ENCODE measurements around the gene ZNF444. TPM values are rescaled to one million over a fixed set of nuclear protein-coding genes. Genes with fewer than 3 reads are reported as not detected.

ZNF444 gene
- polyA plus RNA-seq, 3 donors = 2.7 to 6.9 (median 3.5) TPM

DNA sequence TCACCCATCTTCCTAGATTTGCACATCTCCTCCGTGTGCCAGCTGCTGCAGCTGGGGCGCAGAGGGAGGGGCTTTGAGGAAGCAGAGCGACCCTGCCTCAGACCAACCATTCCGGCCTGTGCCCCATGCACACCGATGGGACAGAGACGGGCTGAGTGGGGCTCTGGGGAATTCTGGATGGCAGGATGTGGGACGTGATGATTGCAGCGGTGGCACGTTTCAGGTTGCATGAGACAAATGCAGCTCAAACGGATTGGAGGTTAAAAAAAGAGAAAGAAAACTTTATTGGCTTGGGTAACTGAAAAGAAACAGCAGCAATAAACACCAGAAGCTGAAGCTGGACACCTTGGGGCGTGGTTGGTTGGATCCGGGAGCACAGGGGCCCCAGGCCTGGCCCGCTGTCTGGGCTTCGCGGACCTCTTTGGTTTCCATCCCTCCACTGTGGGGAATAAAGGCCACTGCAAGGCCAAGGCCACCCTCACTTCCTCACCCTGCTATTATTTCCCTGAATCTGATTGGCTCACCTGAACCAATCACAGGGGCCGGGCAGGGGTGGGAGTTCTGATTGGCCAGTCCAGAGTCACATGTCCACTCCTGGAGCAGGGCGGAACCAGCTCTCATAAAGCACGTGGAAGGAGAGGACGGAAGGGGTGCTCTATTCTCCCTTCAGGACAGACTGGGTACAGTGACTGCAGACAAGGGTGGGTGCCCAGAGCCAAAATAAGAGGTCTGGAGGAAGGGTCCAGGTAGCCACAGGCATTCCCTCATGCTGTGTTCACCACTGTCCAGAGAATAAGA lies 13.9 kb upstream of the ZNF444 start:
- H3K9me3 ChIP-seq (replicated peaks in 1 of 2; ENCODE audit: control insufficient read depth in 1 of 2, insufficient read depth in 1 of 2, low read length in 2 of 2) = no peaks in the 10 kb centered on the region
- intact Hi-C loops (cut with micrococcal nuclease) = no loop called here

DNA sequence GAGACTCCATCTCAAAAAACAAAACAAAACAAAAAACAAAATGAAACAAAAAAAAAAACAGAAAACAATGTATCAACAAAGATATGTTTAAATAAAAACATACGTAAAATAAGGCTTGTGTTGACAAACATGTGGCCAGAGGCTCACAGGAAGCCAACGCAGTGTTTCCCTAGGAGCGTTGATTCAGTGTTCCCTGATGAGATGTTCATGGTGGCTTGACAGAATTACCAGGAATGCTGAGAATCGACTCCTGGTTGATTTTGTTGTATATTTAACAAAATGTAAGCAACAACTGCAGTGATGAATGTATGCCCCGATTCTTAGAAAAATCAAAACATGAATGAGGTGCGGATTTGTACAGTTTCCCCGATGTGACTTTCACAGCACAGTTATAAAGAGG lies 11.1 kb upstream of the ZNF444 start:
- no peaks in the 10 kb centered on the region for H3K36me3 Mint-ChIP-seq
- no peaks in the 10 kb centered on the region for H3K27me3 ChIP-seq (ENCODE audit: control insufficient read depth in 2 of 2, insufficient read depth in 2 of 2, low read length in 2 of 2)
- peaks cover 0 to 2% (median 0%) of the 10 kb centered on the region in 7 donors for H3K9me3 Mint-ChIP-seq

More for the DNA sequence above, 13.9 kb upstream of the ZNF444 start:
- Histone ChIP-seq H3K27me3 (ENCODE audit: control insufficient read depth in 2 of 2, insufficient read depth in 2 of 2, low read length in 2 of 2) (no peaks in the 10 kb centered on the region), H3K79me2 (ENCODE audit: insufficient read depth, low read length) (no peaks in the 10 kb centered on the region), H4K20me1 (ENCODE audit: insufficient read depth, low read length) (no peaks in the 10 kb centered on the region), H3K4me1 (ENCODE audit: control insufficient read depth in 1 of 2, insufficient read depth in 2 of 2, low read length in 2 of 2) (no peaks in the 10 kb centered on the region), H2AFZ (ENCODE audit: insufficient read depth, low read depth, low read length, poor library complexity, severe bottlenecking) (no peak overlapping the region), H3K4me2 (replicated peaks; ENCODE audit: extremely low read depth, low read length, poor library complexity, severe bottlenecking) (no peak overlapping the region), H3K4me3 (replicated peaks in 1 of 3; ENCODE audit: low read depth in 2 of 3, low read length in 3 of 3) (no peak overlapping the region), H3K27ac (ENCODE audit: low read depth in 1 of 2, low read length in 2 of 2) (no peak overlapping the region), H3K36me3 (replicated peaks in 1 of 2; ENCODE audit: control insufficient read depth in 1 of 2, insufficient read depth in 2 of 2, low read length in 2 of 2) (no peaks in the 10 kb centered on the region), H3K9ac (ENCODE audit: insufficient read depth, low read length, poor library complexity, severe bottlenecking) (no peak overlapping the region)
- Mint-ChIP-seq H3K4me1 (no peaks in the 10 kb centered on the region), H3K36me3 (no peaks in the 10 kb centered on the region), H3K27ac (no peak overlapping the region), H3K27me3 (ENCODE audit: low read depth in 3 of 3) (peaks cover 0 to 6% (median 4%) of the 10 kb centered on the region in 3 donors), H3K4me3 (no peak overlapping the region), H3K9me3 (peaks cover 0 to 2% (median 0%) of the 10 kb centered on the region in 7 donors)
- 90% methylated on average over 16 of the region's 19 CpGs for WGBS (ENCODE audit: insufficient coverage)
- TF ChIP-seq, protein P1, sequence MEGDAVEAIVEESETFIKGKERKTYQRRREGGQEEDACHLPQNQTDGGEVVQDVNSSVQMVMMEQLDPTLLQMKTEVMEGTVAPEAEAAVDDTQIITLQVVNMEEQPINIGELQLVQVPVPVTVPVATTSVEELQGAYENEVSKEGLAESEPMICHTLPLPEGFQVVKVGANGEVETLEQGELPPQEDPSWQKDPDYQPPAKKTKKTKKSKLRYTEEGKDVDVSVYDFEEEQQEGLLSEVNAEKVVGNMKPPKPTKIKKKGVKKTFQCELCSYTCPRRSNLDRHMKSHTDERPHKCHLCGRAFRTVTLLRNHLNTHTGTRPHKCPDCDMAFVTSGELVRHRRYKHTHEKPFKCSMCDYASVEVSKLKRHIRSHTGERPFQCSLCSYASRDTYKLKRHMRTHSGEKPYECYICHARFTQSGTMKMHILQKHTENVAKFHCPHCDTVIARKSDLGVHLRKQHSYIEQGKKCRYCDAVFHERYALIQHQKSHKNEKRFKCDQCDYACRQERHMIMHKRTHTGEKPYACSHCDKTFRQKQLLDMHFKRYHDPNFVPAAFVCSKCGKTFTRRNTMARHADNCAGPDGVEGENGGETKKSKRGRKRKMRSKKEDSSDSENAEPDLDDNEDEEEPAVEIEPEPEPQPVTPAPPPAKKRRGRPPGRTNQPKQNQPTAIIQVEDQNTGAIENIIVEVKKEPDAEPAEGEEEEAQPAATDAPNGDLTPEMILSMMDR (IDR thresholded peaks at IDR 0.05) = no peak
- no peak for DNase-seq

More for the DNA sequence above, 11.1 kb upstream of the ZNF444 start:
- no peaks in the 10 kb centered on the region for H3K9me3 ChIP-seq (replicated peaks in 1 of 2; ENCODE audit: control insufficient read depth in 1 of 2, insufficient read depth in 1 of 2, low read length in 2 of 2)
- no peak overlapping the region for H2AFZ ChIP-seq (ENCODE audit: insufficient read depth, low read depth, low read length, poor library complexity, severe bottlenecking)
- no peaks in the 10 kb centered on the region for H4K20me1 ChIP-seq (ENCODE audit: insufficient read depth, low read length)
- no peak overlapping the region for H3K27ac Mint-ChIP-seq
- intact Hi-C loops (cut with micrococcal nuclease) = no loop called here
- peaks cover 0 to 4% of the 10 kb centered on the region in 2 donors for H3K4me1 ChIP-seq (ENCODE audit: control insufficient read depth in 1 of 2, insufficient read depth in 2 of 2, low read length in 2 of 2)
- H3K4me3 ChIP-seq (replicated peaks in 1 of 3; ENCODE audit: low read depth in 2 of 3, low read length in 3 of 3) = no peak overlapping the region
- DNase-seq = no peak
- no peak overlapping the region for H3K4me2 ChIP-seq (replicated peaks; ENCODE audit: extremely low read depth, low read length, poor library complexity, severe bottlenecking)
- H3K27me3 Mint-ChIP-seq (ENCODE audit: low read depth in 3 of 3) = peaks cover 0 to 6% (median 4%) of the 10 kb centered on the region in 3 donors
- H3K4me3 Mint-ChIP-seq = no peak overlapping the region
- TF ChIP-seq, protein P1 (IDR thresholded peaks at IDR 0.05) = no peak
- H3K9ac ChIP-seq (ENCODE audit: insufficient read depth, low read length, poor library complexity, severe bottlenecking) = no peak overlapping the region
- H3K36me3 ChIP-seq (replicated peaks in 1 of 2; ENCODE audit: control insufficient read depth in 1 of 2, insufficient read depth in 2 of 2, low read length in 2 of 2) = no peaks in the 10 kb centered on the region
- H3K79me2 ChIP-seq (ENCODE audit: insufficient read depth, low read length) = no peaks in the 10 kb centered on the region
- no peak overlapping the region for H3K27ac ChIP-seq (ENCODE audit: low read depth in 1 of 2, low read length in 2 of 2)
- 94% methylated on average over 7 of the region's 7 CpGs for WGBS (ENCODE audit: insufficient coverage)
- peaks cover 10% of the 10 kb centered on the region for H3K4me1 Mint-ChIP-seq
